LNCAP (cell line): Measurements from ENCODE around the gene AQR.

Source experiments
- TF ChIP-seq, protein P1 (sequence below): fragments of 450-650 bp; IDR thresholded peaks from 2 replicates; pipeline ENCODE4 v1.5.1; 2017; ENCODE audit warnings: mild to moderate bottlenecking

The AQR gene

DNA sequence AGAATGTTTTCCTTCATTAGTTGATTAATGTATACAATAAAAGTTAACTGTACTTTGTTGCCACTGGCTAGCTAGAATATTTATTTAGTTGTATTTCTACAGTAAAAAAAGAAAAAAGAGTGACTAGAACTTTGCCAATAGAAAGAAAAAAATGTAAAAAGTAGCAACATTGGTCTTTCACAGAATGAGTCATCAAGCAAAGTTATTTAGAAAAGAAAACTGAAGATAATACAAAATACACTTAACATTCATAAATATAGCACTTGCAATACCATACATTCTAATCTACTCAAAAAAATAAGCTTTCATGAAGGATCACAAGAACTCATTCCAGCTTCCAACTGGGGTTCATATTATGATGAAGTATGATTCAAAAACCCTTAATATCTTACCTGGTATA is 83.4 kb downstream of the AQR start:
- TF ChIP-seq, protein P1, sequence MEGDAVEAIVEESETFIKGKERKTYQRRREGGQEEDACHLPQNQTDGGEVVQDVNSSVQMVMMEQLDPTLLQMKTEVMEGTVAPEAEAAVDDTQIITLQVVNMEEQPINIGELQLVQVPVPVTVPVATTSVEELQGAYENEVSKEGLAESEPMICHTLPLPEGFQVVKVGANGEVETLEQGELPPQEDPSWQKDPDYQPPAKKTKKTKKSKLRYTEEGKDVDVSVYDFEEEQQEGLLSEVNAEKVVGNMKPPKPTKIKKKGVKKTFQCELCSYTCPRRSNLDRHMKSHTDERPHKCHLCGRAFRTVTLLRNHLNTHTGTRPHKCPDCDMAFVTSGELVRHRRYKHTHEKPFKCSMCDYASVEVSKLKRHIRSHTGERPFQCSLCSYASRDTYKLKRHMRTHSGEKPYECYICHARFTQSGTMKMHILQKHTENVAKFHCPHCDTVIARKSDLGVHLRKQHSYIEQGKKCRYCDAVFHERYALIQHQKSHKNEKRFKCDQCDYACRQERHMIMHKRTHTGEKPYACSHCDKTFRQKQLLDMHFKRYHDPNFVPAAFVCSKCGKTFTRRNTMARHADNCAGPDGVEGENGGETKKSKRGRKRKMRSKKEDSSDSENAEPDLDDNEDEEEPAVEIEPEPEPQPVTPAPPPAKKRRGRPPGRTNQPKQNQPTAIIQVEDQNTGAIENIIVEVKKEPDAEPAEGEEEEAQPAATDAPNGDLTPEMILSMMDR = no peak

DNA sequence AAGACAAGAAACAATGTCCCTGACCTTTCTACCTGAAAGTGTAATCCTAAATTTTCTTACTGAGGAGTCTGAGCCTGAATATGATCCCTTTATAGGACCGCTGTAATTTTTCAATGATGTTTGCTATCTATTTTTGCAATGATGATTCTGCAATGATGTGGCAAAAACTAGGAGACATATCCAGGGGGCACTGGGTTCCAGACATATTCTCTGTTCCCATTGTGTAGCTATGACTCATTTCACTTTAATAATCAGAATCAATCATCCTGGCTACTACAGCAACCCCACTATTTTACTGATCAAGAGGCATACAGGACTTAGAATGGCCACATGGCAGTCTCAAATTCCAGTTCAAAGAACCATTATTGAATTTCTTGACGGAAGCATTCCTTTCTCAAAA is 85.9 kb downstream of the AQR start:
- TF ChIP-seq, protein P1 = no peak

DNA sequence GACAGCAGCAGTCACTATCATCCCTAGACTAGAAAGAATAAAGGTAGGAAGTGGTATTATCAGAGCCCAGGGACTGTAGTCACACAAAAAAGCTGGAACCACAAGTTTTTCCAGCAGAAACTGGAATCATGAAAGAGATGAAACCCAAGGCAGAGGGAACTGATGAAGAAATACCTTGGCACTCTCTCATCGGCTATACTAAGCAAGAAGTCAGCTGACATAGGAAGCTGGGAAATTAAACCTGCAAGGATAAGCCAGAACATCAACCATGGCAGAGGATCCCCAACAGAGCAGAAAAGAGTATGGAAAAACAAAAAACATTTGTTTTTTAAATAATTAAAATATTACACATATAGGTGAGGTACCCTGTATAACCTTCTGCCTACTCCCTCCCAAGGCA is 86.5 kb downstream of the AQR start:
- TF ChIP-seq, protein P1 = no peak

DNA sequence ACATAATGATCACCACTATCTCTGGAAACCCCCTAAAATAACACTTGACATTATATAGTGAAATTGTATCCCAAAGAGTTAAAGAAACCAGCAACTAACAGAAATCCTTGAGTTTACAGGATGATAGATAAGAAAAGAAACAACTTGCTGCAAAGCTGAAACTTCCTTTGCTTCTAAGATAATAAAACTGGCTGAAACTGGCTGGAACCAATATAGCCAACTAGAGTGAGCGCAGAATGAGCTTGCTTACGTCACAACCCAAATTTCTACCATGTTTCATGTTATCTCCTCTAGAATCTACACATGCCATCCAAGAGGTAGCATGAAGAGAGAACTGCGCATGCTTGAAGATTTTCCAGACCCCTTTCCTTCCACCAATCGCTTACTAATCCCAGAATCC is 90.4 kb downstream of the AQR start:
- TF ChIP-seq, protein P1 = no peak

DNA sequence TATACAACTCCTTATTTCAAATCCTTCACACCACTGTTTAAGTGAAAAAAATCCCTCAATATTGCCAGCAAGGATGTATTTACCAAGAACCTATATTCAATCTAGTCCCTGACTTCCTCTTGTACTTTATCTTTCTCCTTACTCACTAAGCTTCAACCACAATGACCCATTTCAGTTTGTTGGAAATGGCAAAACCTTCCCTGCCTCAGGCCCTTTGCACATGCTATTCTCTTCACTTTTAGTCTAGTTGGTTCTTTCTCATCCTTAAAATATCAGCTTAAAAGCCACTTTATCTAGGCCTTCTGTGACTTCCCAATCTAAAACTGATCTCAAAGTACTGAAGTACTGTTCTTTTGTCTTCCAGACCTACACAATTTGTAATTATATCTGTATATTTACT is 92.9 kb downstream of the AQR start:
- TF ChIP-seq, protein P1 = no peak

DNA sequence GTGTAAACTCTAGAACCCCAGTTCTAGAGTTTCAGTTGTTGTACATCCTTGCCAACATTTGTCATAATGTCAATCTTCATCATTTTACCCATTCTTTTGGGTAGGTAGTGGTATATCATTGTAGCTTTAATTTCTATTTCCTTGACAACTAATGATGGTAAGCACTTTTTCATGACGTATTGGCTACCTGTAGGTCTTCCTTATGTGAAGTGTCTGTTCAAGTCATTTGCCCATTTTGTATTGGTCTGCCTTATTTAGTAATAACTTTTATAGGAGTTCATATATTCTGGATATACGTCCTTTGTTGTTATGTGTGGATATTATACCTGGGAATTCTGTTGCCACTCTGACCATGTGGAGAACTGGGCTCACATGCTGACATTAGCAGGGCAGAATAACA is 100.4 kb downstream of the AQR start:
- TF ChIP-seq, protein P1 = no peak

DNA sequence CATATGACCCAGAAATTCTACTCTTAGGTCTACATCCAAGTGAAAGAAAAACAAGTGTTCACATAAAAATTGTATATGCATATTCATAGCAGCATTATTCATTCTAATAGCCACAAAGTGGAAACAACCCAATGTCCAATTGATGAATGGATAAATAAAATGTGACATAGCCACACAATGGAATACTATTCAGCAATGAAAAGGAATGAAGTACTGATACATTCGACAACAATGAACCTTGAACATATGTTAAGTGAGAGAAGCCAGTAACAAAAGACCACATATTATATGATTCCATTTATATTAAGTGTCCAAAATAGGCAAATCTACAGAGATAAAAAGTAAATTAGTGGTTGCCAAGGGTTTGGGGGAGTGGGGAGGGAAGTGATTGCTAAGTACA is 104.0 kb downstream of the AQR start:
- TF ChIP-seq, protein P1 = no peak

DNA sequence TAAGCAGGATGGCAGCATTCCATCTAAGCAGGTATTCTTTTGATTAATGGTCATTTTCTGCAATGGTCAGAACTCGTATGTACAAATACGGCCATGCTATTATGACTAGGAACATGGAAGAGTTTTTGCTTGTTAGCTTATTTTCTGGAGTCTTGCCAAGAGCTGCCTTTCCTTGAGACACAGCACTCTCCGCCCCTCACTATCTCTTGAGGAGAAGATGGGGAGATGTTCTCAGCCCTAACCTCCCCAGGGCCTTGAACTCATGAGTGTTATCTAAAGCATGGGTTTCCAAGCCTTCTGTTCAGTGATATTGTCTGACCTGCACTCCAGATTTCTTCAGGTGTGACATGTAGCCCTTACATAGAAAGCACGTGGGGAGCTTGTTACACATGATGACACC is 108.3 kb downstream of the AQR start:
- TF ChIP-seq, protein P1 = no peak
